ENCODE results near the gene SLC1A4. TPM values are rescaled to one million over a fixed set of nuclear protein-coding genes. Genes with fewer than 3 reads are reported as not detected.

SLC1A4 gene
- total RNA-seq, 2 donors from 2014 or later = 21.2 to 33.2 TPM

DNA sequence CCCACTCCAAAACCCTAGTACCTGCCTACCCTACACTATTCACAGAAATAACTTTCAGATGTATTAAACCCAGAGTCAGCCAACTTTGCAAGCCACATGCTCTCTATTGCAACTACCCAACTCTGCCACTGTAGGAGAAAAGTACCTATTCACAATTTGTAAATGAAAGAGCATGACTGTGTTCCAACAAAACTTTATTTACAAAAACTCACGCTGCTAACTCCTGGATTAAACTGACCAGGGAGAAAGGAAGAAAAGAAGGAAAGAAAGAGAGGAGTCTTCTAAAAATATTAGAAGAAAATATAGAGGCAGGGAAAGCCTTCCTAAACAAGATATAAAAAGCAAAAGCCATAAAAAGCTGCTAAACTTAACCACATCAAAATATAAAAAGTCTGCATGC, 24.6 kb downstream of the SLC1A4 start:
- no peak overlapping the region for H3K4me3 ChIP-seq
- H3K36me3 ChIP-seq = no peaks in the 10 kb centered on the region
- no peak overlapping the region for H3K27ac ChIP-seq
- DNase-seq (ENCODE audit: low spot score) = no peak
- TF ChIP-seq POLR2A (IDR thresholded peaks at IDR 0.05) = no peak
- TF ChIP-seq POLR2AphosphoS5 (IDR thresholded peaks at IDR 0.05) = no peak
- TF ChIP-seq, protein P1, sequence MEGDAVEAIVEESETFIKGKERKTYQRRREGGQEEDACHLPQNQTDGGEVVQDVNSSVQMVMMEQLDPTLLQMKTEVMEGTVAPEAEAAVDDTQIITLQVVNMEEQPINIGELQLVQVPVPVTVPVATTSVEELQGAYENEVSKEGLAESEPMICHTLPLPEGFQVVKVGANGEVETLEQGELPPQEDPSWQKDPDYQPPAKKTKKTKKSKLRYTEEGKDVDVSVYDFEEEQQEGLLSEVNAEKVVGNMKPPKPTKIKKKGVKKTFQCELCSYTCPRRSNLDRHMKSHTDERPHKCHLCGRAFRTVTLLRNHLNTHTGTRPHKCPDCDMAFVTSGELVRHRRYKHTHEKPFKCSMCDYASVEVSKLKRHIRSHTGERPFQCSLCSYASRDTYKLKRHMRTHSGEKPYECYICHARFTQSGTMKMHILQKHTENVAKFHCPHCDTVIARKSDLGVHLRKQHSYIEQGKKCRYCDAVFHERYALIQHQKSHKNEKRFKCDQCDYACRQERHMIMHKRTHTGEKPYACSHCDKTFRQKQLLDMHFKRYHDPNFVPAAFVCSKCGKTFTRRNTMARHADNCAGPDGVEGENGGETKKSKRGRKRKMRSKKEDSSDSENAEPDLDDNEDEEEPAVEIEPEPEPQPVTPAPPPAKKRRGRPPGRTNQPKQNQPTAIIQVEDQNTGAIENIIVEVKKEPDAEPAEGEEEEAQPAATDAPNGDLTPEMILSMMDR (IDR thresholded peaks at IDR 0.05) = no peak
- H3K4me1 ChIP-seq (replicated peaks) = no peaks in the 10 kb centered on the region
- intact Hi-C loops (cut with DNase I) = no loop called here
- WGBS = 96% methylated on average over 1 of the region's 1 CpG
- H3K27me3 ChIP-seq (replicated peaks; ENCODE audit: insufficient read depth) = no peaks in the 10 kb centered on the region
- no peaks in the 10 kb centered on the region for H3K9me3 ChIP-seq

DNA sequence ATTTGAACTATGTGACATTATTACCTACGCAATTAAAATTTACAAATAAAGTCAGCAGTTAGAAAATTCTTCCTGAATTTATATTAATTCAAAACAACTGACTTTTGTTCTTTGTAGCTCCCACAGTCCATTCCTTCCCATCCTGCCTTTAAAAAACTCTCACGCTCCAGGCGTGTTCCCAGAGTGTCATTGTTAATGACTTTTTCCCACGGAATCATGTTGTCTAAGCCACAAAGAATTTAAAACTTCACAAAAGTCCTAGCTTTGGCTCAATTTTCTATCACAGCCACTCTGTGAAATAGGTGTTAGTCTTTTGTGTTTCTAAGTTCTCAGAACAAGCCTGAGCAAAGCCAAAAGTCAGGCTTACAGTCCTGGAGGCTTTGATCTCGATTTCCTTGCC, 26.5 kb downstream of the SLC1A4 start:
- Histone ChIP-seq H3K4me1 (replicated peaks) (no peaks in the 10 kb centered on the region), H3K9me3 (no peaks in the 10 kb centered on the region), H3K27me3 (replicated peaks; ENCODE audit: insufficient read depth) (no peaks in the 10 kb centered on the region), H3K36me3 (no peaks in the 10 kb centered on the region), H3K27ac (no peak overlapping the region), H3K4me3 (no peak overlapping the region)
- 55% methylated on average over 5 of the region's 5 CpGs for WGBS
- DNase-seq (ENCODE audit: low spot score) = no peak
- no peak for TF ChIP-seq POLR2A (IDR thresholded peaks at IDR 0.05)
- TF ChIP-seq POLR2AphosphoS5 (IDR thresholded peaks at IDR 0.05) = no peak
- TF ChIP-seq, protein P1 (IDR thresholded peaks at IDR 0.05) = no peak
- intact Hi-C loops (cut with DNase I) = no loop called here

DNA sequence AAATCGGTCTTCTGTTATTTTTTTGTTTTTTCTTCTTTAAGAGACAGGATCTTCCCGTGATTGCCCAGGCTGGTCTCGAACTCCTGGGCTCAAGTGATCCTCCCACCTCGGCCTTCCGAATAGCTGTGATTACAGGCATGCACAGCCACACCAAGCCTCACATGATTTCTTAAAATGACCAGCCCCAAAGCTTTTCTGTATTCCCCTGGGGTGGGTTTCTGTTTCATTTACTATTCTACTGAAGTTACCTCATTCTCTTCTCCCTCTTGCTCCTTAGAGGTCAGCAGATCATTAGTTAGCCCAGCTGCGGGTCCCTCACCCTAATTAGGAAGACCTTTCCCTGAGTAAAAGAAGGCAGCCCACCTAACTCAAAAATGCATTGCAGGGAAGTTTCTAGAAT, 27.6 kb downstream of the SLC1A4 start:
- H3K27ac ChIP-seq = no peak overlapping the region
- no peaks in the 10 kb centered on the region for H3K9me3 ChIP-seq
- WGBS = 89% methylated on average over 6 of the region's 6 CpGs
- no peaks in the 10 kb centered on the region for H3K27me3 ChIP-seq (replicated peaks; ENCODE audit: insufficient read depth)
- DNase-seq (ENCODE audit: low spot score) = no peak
- no peaks in the 10 kb centered on the region for H3K4me1 ChIP-seq (replicated peaks)
- H3K4me3 ChIP-seq = no peak overlapping the region
- TF ChIP-seq, protein P1 (IDR thresholded peaks at IDR 0.05) = no peak
- TF ChIP-seq POLR2A (IDR thresholded peaks at IDR 0.05) (no peak), POLR2AphosphoS5 (IDR thresholded peaks at IDR 0.05) (no peak)
- intact Hi-C loops (cut with DNase I) = no loop called here
- H3K36me3 ChIP-seq = no peaks in the 10 kb centered on the region

DNA sequence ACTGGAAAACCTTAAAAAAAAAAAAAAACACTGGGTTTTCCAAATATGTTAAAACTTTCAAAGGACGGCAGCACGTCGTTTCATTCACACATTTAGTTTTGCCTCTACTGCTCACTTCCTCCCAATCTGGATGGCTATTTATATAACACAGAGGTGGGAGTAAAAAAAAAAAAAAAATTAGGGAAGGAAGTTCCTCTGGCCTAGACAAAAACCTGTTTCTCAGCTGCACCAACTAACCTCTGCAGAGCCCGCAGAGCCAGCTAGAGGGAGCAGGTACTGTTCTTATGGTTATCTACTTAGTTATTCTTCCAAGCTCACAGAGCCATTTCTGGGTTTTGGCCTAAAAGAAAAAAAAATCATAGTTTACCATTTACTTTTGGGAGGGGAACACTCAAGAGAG, 28.1 kb downstream of the SLC1A4 start:
- DNase-seq (ENCODE audit: low spot score) = peak; percentile 26
- WGBS = 51% methylated on average over 4 of the region's 4 CpGs
- TF ChIP-seq POLR2AphosphoS5 (IDR thresholded peaks at IDR 0.05) = no peak
- TF ChIP-seq POLR2A (IDR thresholded peaks at IDR 0.05) = no peak
- TF ChIP-seq, protein P1 (IDR thresholded peaks at IDR 0.05) = peak in 3 of 4 experiments; percentile 29 to 44 (median 43)
- intact Hi-C loops (cut with DNase I) = no loop called here
- H3K4me3 ChIP-seq = no peak overlapping the region
- no peaks in the 10 kb centered on the region for H3K4me1 ChIP-seq (replicated peaks)
- no peaks in the 10 kb centered on the region for H3K36me3 ChIP-seq
- H3K27ac ChIP-seq = no peak overlapping the region
- no peaks in the 10 kb centered on the region for H3K27me3 ChIP-seq (replicated peaks; ENCODE audit: insufficient read depth)
- no peaks in the 10 kb centered on the region for H3K9me3 ChIP-seq

DNA sequence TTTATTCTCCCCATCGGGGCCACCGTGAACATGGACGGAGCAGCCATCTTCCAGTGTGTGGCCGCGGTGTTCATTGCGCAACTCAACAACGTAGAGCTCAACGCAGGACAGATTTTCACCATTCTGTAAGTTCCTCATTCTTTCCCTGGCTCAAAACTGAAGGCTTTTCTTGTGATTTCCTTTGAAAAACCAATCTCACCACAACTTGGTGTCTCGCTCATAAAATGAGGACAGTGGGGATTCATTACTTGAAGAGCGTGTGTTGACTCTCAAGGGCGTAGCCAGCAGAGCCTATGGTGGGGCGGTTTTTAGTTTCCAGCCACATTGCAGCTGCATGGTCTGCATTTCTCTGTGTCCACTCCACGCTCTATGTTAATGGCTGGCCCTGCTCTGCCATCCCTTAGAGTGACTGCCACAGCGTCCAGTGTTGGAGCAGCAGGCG, 29.0 kb downstream of the SLC1A4 start:
- Histone ChIP-seq H3K27me3 (replicated peaks; ENCODE audit: insufficient read depth) (no peaks in the 10 kb centered on the region), H3K4me1 (replicated peaks) (no peaks in the 10 kb centered on the region), H3K36me3 (no peaks in the 10 kb centered on the region), H3K9me3 (no peaks in the 10 kb centered on the region), H3K27ac (no peak overlapping the region), H3K4me3 (no peak overlapping the region)
- TF ChIP-seq POLR2AphosphoS5 (IDR thresholded peaks at IDR 0.05) (no peak), POLR2A (IDR thresholded peaks at IDR 0.05) (no peak)
- TF ChIP-seq, protein P1 (IDR thresholded peaks at IDR 0.05) = no peak
- intact Hi-C loops (cut with DNase I) = no loop called here
- WGBS = 91% methylated on average over 15 of the region's 15 CpGs
- DNase-seq (ENCODE audit: low spot score) = no peak

Data from prostate gland (tissue), 2 donors.